GM13977 (cell line): Measurements from ENCODE around the gene SLC17A2.

Experiments
- DNase-seq: peaks from one replicate; pipeline ENCODE4 v3.0.0; 2012; ENCODE audit warnings: low spot score
- in situ Hi-C: fragments of 300-500 bp; cut with MboI; formaldehyde crosslinking; loops from one replicate; pipeline ENCODE4 v1.12.0; 2022; ENCODE audit warnings: low sequenced_read_pairs, low pct_unique_long_range_greater_than_20kb, mixed read lengths, inconsistent platforms; ENCODE audit not compliant: unreplicated experiment
- TF ChIP-seq, protein P1 (sequence below): IDR thresholded peaks from 2 replicates; pipeline ENCODE4 v1.5.1; 2012; ENCODE audit warnings: mild to moderate bottlenecking, control low read depth; ENCODE audit not compliant: insufficient read depth; ENCODE audit errors: extremely low read depth, missing control alignments

Gene SLC17A2

DNA sequence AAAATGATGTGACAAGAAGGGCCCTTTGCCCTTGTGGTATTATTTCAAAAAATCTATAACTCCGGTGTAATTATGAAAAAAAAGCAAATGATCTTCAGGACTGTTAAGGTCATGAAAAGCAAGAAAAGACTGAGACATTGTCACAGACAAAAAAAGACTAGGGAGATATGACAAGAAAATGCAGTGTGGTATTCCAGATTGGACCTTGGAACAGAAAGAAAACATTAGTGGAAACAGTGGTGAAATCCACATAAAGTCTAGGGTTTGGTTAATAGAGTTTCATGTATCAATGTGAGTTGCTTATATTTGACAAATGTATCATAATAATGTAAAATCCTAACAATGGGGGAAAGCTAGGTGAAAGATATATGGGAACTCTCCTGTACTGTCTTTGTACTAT is 29.6 kb downstream of the SLC17A2 start:
- in situ Hi-C loops = no loop called here
- DNase-seq = no peak
- TF ChIP-seq, protein P1, sequence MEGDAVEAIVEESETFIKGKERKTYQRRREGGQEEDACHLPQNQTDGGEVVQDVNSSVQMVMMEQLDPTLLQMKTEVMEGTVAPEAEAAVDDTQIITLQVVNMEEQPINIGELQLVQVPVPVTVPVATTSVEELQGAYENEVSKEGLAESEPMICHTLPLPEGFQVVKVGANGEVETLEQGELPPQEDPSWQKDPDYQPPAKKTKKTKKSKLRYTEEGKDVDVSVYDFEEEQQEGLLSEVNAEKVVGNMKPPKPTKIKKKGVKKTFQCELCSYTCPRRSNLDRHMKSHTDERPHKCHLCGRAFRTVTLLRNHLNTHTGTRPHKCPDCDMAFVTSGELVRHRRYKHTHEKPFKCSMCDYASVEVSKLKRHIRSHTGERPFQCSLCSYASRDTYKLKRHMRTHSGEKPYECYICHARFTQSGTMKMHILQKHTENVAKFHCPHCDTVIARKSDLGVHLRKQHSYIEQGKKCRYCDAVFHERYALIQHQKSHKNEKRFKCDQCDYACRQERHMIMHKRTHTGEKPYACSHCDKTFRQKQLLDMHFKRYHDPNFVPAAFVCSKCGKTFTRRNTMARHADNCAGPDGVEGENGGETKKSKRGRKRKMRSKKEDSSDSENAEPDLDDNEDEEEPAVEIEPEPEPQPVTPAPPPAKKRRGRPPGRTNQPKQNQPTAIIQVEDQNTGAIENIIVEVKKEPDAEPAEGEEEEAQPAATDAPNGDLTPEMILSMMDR = no peak

DNA sequence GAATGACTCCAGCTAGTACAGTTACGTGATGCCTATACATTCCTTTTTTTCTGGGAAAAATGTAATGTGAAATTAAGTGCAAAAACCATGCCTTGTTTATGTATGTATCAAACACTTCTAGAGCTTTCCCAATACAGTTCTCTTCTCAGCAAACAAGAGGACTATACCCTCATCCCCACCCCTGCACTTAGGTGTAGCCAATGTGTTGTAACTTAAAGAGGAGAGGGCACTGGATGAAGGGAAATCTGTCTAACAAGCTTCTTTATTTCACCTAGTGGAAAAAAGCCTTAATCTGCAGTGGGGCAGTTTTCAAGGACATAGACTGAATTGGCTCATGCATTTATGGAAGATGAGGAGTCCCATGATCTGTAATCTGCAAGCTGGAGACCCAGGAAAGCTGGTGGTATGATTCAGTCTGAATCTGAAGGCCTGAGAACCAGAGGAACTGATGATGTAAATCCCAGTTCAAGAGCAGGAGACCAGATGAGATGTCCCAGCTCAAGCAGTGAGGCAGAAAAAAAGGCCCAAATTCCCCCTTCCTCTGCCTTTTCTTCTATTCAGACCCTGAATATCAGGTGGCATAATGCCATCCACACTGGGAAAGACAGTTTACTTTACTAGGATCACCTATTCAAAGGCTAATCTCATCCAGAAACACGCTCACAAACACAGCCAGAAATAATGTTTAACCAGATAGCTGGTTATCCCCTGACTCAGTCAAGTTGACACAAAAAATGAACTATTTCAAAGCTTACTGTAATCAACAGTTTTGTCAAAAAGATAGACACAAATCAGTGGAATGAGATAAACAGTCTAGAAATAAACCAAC is 30.7 kb downstream of the SLC17A2 start:
- in situ Hi-C loops = no loop called here
- no peak for DNase-seq
- TF ChIP-seq, protein P1 = no peak

DNA sequence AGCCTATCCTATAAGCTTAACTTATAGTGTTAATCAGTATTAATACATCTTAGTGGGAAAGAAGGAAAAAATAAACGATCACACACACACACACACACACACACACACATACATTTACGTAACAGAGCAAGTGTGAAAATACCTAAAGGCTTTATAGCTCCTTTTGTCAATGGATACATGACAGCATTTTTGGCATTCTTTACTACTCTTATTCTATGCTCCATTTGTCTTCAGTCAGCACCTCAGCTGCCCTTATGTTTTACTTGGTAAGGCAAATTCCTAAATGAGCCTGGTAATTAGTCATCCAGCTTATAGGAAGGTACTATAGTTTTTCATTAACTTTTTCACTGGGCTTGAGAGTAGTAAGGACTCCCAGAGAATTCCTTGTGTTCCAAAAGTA is 31.4 kb downstream of the SLC17A2 start:
- DNase-seq = no peak
- in situ Hi-C loops = no loop called here
- TF ChIP-seq, protein P1 = no peak

DNA sequence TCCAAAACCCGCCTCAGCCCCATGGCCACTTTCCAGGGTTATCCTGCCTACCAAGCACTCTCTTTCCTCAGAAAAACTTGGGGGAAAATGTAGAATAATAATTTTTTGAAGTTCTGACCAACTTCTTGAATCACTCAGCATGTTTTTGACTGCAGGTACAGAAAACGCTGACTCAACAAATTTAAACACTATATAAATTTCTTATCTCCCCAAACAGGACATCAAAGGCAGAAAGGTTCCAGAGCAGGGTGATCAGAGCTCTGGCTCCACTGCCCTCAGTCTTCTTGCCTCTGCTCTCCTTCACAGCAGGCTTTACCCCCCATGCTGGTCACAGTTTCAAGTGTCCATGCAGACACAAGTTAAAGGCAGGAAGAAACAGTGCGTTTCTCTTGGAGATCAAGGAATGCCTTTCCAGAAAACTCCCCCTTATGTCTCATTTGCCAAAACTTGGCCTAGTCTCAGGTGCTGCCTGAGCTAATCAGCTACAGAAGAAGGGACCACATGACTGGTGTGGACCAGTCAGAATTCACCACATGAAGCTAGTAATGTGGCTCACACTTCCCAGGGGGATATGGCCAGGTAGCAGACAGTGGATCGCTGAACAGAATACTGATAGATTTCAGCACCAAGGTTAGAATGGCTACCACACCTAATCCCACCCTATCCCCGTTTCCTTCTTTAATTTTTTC is 32.1 kb downstream of the SLC17A2 start:
- in situ Hi-C loops = no loop called here

DNA sequence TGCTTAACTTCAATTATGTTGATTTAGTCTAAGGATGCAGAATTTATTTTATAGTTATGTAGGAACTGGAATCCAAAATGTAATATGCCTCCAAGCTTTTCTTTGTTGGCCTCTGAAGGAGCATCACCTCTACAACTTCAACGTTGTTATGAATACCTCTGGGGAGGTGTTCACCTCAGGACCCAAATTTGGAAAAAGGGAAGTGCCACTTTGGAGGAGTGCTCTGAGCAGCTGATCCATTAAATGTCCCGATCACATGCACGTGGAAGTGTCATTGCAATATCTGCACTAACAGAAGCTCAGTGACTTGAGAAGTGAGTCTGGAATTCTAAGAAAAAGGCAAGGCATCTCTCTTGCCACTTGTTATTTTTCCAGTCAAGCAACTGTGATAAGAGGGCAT is 34.2 kb downstream of the SLC17A2 start:
- in situ Hi-C loops = no loop called here
- TF ChIP-seq, protein P1 = no peak
- no peak for DNase-seq

More for the DNA sequence above, 32.1 kb downstream of the SLC17A2 start:
- no peak for DNase-seq
- TF ChIP-seq, protein P1 = no peak

DNA sequence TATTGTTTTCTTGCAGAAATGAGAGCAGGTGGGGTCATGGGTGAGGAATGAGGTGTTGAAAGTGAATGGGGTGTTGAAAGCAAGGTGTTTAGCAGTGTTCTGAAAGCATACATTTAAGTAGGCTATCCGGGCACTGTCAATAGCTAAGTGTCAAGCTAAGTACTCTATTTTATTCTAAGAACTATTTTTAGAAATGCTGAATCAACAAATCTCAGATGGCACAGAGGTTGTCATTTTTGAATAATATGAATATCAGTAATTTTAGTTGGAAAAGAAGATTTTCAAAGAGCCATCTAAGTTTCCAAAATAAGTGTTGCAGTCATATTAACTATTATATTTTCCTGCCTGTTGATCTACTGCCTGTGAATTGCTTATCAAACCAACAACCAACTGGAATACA is 34.7 kb downstream of the SLC17A2 start:
- no peak for DNase-seq
- TF ChIP-seq, protein P1 = no peak
- in situ Hi-C loops = no loop called here
